Measurements from ENCODE around the gene ASPHD2. TPM values are rescaled to one million over a fixed set of nuclear protein-coding genes. Genes with fewer than 3 reads are reported as not detected.
A peak's percentile ranks its signal among the peaks of the same experiment; 100 is the strongest.

Gene ASPHD2
- 2.1 TPM for total RNA-seq
- polyA plus RNA-seq = 2.9 TPM
- long read RNA-seq, donor 1 = 0 reads
- long read RNA-seq, donor 2, partial matches to known transcripts = 0 of 3 reads
- long read RNA-seq, donor 2, other reads (novel, unspliced or antisense) = 0 of 3 reads
- long read RNA-seq, donor 3 = 0 reads
- long read RNA-seq, donor 4, partial matches to known transcripts = 0 of 2 reads
- long read RNA-seq, donor 4, other reads (novel, unspliced or antisense) = 0 of 2 reads
- long read RNA-seq, donor 5, partial matches to known transcripts = 0 of 2 reads
- long read RNA-seq, donor 5, other reads (novel, unspliced or antisense) = 0 of 2 reads
- long read RNA-seq, donor 6 = 0 reads
- long read RNA-seq, donor 7, partial matches to known transcripts = 0 of 1 reads
- long read RNA-seq, donor 7, other reads (novel, unspliced or antisense) = 0 of 1 reads
- long read RNA-seq, donor 8, partial matches to known transcripts = 0 of 1 reads
- long read RNA-seq, donor 8, other reads (novel, unspliced or antisense) = 0 of 1 reads
- long read RNA-seq, donor 9 = 0 reads
- long read RNA-seq, donor 10, partial matches to known transcripts = 0 of 1 reads
- long read RNA-seq, donor 10, other reads (novel, unspliced or antisense) = 0 of 1 reads

DNA sequence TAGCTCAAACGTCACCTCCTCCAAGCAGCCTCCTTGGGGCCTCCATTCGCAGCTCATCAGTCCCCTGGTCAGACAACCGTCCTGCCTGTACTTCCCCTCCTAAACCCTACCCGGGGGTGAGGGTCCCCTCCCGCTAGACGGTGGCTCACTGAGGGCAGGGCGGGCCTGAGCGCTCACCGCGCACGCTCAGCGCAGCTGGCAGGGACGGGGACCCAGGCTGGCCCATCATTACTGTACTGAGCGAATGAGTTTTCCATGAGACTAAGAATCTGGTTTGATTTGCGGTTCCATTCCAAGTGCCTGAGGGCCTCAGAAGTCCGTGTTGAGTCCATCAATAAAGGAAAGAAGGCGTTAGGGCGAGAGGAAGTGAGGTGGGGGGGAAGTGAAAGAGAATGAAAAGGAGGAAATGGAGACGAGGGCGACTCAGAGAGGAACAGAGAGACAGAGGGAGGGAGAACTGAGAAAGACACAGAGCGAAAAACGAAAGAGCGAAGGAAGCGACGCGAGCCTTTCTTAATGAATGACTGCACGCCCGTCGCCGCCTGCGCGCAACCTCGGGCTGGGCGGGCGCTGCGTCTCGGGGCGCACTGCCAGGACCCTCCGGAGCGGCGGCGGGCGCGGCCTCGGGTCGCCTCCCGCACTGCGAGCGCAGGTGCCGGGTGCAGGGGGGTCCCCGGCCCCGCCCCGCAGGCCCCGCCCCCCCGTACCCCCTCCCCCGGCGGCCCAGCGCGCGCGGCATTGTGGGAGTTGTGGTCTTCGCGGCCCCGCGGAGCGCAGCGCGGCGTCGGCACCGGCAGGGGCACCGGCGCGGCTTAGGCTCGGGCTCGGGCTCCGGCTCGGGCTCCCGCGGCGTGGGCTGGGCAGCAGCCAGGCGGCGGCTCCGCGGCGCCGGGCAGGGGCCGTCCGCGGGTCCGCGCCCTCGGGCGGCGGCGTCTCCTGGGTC, at the start of gene ASPHD2:
ASPHD2 (plus strand) TSS at position 746 of the 943 bp plus-strand sequence. CDS start 4,356 bp downstream, outside the sequence.
- Histone ChIP-seq H3K27me3 (ENCODE audit: control insufficient read depth in 2 of 2, insufficient read depth in 1 of 2, low read length in 1 of 2) (peaks cover 7 to 27% of the 10 kb centered on the region in 2 donors), H3K4me1 (ENCODE audit: control insufficient read depth in 2 of 2, insufficient read depth in 2 of 2, low read length in 2 of 2) (peaks cover 13 to 14% of the 10 kb centered on the region in 2 donors)
- WGBS = under 1% methylated on average over 96 of the region's 96 CpGs

GRCh38 chr22:26380072-26380830, 48.8 kb upstream of the ASPHD2 start:
- Histone ChIP-seq H3K4me3 (ENCODE audit: low read length in 2 of 2) (no peak overlapping the region), H3K4me1 (ENCODE audit: control insufficient read depth in 2 of 2, insufficient read depth in 2 of 2, low read length in 2 of 2) (no peaks in the 10 kb centered on the region), H3K27ac (ENCODE audit: low read depth in 1 of 2, low read length in 1 of 2) (no peak overlapping the region), H3K27me3 (ENCODE audit: control insufficient read depth in 2 of 2, insufficient read depth in 1 of 2, low read length in 1 of 2) (peaks cover 0 to 9% of the 10 kb centered on the region in 2 donors), H3K9me3 (ENCODE audit: control insufficient read depth in 2 of 2, insufficient read depth in 1 of 2, low read length in 1 of 2) (no peaks in the 10 kb centered on the region), H3K36me3 (ENCODE audit: control insufficient read depth in 2 of 2, insufficient read depth in 2 of 2, low read length in 1 of 2) (no peaks in the 10 kb centered on the region)
- no peak for DNase-seq (ENCODE audit: low read depth in 6 of 9, low spot score in 9 of 9)
- WGBS = 73% methylated on average over 10 of the region's 10 CpGs

More for the DNA sequence above, at the start of gene ASPHD2:
- peak; percentile 66 to 91 (median 74) for DNase-seq (ENCODE audit: low read depth in 6 of 9, low spot score in 9 of 9)
- Histone ChIP-seq H3K4me3 (ENCODE audit: low read length in 2 of 2) (peak within 1 kb of the TSS; percentile 83), H3K27ac (ENCODE audit: low read depth in 1 of 2, low read length in 1 of 2) (peak within 1 kb of the TSS; percentile 93 to 98), H3K9me3 (ENCODE audit: control insufficient read depth in 2 of 2, insufficient read depth in 1 of 2, low read length in 1 of 2) (peaks cover 0 to 4% of the 10 kb centered on the region in 2 donors), H3K36me3 (ENCODE audit: control insufficient read depth in 2 of 2, insufficient read depth in 2 of 2, low read length in 1 of 2) (peaks cover 0 to 3% of the 10 kb centered on the region in 2 donors)

GRCh38 chr22:26382782-26383181, 46.3 kb upstream of the ASPHD2 start:
- Histone ChIP-seq H3K9me3 (ENCODE audit: control insufficient read depth in 2 of 2, insufficient read depth in 1 of 2, low read length in 1 of 2) (no peaks in the 10 kb centered on the region), H3K27ac (ENCODE audit: low read depth in 1 of 2, low read length in 1 of 2) (no peak overlapping the region), H3K27me3 (ENCODE audit: control insufficient read depth in 2 of 2, insufficient read depth in 1 of 2, low read length in 1 of 2) (peaks cover 0 to 4% of the 10 kb centered on the region in 2 donors), H3K36me3 (ENCODE audit: control insufficient read depth in 2 of 2, insufficient read depth in 2 of 2, low read length in 1 of 2) (no peaks in the 10 kb centered on the region), H3K4me1 (ENCODE audit: control insufficient read depth in 2 of 2, insufficient read depth in 2 of 2, low read length in 2 of 2) (no peaks in the 10 kb centered on the region), H3K4me3 (ENCODE audit: low read length in 2 of 2) (no peak overlapping the region)
- no peak for DNase-seq (ENCODE audit: low read depth in 6 of 9, low spot score in 9 of 9)
- WGBS = 90% methylated on average over 3 of the region's 3 CpGs

GRCh38 chr22:26383968-26384556, 45.0 kb upstream of the ASPHD2 start:
- DNase-seq (ENCODE audit: low read depth in 6 of 9, low spot score in 9 of 9) = no peak
- H3K9me3 ChIP-seq (ENCODE audit: control insufficient read depth in 2 of 2, insufficient read depth in 1 of 2, low read length in 1 of 2) = no peaks in the 10 kb centered on the region
- H3K27me3 ChIP-seq (ENCODE audit: control insufficient read depth in 2 of 2, insufficient read depth in 1 of 2, low read length in 1 of 2) = peaks cover 0 to 2% of the 10 kb centered on the region in 2 donors
- H3K27ac ChIP-seq (ENCODE audit: low read depth in 1 of 2, low read length in 1 of 2) = no peak overlapping the region
- no peaks in the 10 kb centered on the region for H3K4me1 ChIP-seq (ENCODE audit: control insufficient read depth in 2 of 2, insufficient read depth in 2 of 2, low read length in 2 of 2)
- H3K36me3 ChIP-seq (ENCODE audit: control insufficient read depth in 2 of 2, insufficient read depth in 2 of 2, low read length in 1 of 2) = no peaks in the 10 kb centered on the region
- 96% methylated on average over 7 of the region's 7 CpGs for WGBS
- no peak overlapping the region for H3K4me3 ChIP-seq (ENCODE audit: low read length in 2 of 2)

DNA sequence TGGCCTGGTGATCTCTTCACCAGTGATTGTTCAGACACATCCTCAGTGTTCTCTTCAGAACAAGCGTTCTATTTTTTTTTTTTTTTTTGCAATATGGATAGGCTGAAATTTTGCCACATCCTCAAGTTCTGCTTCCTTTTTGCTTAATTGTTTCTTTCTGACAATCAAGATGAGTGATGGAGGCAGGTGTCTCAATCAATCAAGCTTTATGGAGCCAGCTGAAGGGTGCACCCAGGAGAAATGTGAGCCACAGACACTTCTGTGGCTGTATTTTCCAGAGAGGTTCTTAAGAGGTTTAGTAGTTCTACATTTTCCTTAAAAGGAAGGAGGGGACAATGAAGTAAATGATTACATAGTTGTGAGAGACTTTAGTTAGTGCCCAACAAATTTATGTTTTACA, 43.9 kb upstream of the ASPHD2 start:
- Histone ChIP-seq H3K9me3 (ENCODE audit: control insufficient read depth in 2 of 2, insufficient read depth in 1 of 2, low read length in 1 of 2) (no peaks in the 10 kb centered on the region), H3K36me3 (ENCODE audit: control insufficient read depth in 2 of 2, insufficient read depth in 2 of 2, low read length in 1 of 2) (no peaks in the 10 kb centered on the region), H3K4me3 (ENCODE audit: low read length in 2 of 2) (no peak overlapping the region), H3K4me1 (ENCODE audit: control insufficient read depth in 2 of 2, insufficient read depth in 2 of 2, low read length in 2 of 2) (no peaks in the 10 kb centered on the region), H3K27ac (ENCODE audit: low read depth in 1 of 2, low read length in 1 of 2) (no peak overlapping the region), H3K27me3 (ENCODE audit: control insufficient read depth in 2 of 2, insufficient read depth in 1 of 2, low read length in 1 of 2) (no peaks in the 10 kb centered on the region)
- no peak for DNase-seq (ENCODE audit: low read depth in 6 of 9, low spot score in 9 of 9)
- 27% methylated on average over 1 of the region's 1 CpG for WGBS

- DNase-seq (ENCODE audit: low read depth in 6 of 9, low spot score in 9 of 9) = no peak
- Histone ChIP-seq H3K27ac (ENCODE audit: low read depth in 1 of 2, low read length in 1 of 2) (no peak overlapping the region), H3K9me3 (ENCODE audit: control insufficient read depth in 2 of 2, insufficient read depth in 1 of 2, low read length in 1 of 2) (no peaks in the 10 kb centered on the region), H3K36me3 (ENCODE audit: control insufficient read depth in 2 of 2, insufficient read depth in 2 of 2, low read length in 1 of 2) (no peaks in the 10 kb centered on the region), H3K4me3 (ENCODE audit: low read length in 2 of 2) (no peak overlapping the region), H3K4me1 (ENCODE audit: control insufficient read depth in 2 of 2, insufficient read depth in 2 of 2, low read length in 2 of 2) (no peaks in the 10 kb centered on the region), H3K27me3 (ENCODE audit: control insufficient read depth in 2 of 2, insufficient read depth in 1 of 2, low read length in 1 of 2) (no peaks in the 10 kb centered on the region)
- WGBS = 94% methylated on average over 3 of the region's 3 CpGs
These were observed 39.9 kb upstream of the ASPHD2 start for GRCh38 chr22:26389125-26389524.

DNA sequence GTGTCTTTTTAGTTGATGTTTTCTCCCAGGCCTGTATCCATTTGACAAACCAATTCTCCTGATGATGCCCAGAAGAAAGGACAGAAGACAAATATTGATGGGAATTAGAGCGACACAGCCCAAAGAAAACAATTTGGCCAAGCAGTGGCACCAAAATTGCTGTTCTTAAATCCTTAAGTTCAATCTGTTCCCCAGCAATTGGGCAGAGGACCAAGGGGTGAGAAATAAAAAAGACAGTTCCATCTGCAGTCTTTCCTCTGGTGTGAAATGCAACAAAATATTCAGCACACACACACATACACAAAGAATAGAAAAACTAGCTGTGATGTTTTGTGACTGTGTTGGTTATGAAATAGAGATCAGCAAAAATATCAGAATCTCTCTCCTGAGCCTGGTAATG, 38.0 kb upstream of the ASPHD2 start:
- Histone ChIP-seq H3K4me3 (ENCODE audit: low read length in 2 of 2) (no peak overlapping the region), H3K9me3 (ENCODE audit: control insufficient read depth in 2 of 2, insufficient read depth in 1 of 2, low read length in 1 of 2) (no peaks in the 10 kb centered on the region), H3K36me3 (ENCODE audit: control insufficient read depth in 2 of 2, insufficient read depth in 2 of 2, low read length in 1 of 2) (no peaks in the 10 kb centered on the region), H3K4me1 (ENCODE audit: control insufficient read depth in 2 of 2, insufficient read depth in 2 of 2, low read length in 2 of 2) (no peaks in the 10 kb centered on the region), H3K27ac (ENCODE audit: low read depth in 1 of 2, low read length in 1 of 2) (no peak overlapping the region), H3K27me3 (ENCODE audit: control insufficient read depth in 2 of 2, insufficient read depth in 1 of 2, low read length in 1 of 2) (no peaks in the 10 kb centered on the region)
- 97% methylated on average over 1 of the region's 1 CpG for WGBS
- no peak for DNase-seq (ENCODE audit: low read depth in 6 of 9, low spot score in 9 of 9)

GRCh38 chr22:26391623-26392022, 37.4 kb upstream of the ASPHD2 start:
- Histone ChIP-seq H3K27me3 (ENCODE audit: control insufficient read depth in 2 of 2, insufficient read depth in 1 of 2, low read length in 1 of 2) (no peaks in the 10 kb centered on the region), H3K36me3 (ENCODE audit: control insufficient read depth in 2 of 2, insufficient read depth in 2 of 2, low read length in 1 of 2) (no peaks in the 10 kb centered on the region), H3K4me3 (ENCODE audit: low read length in 2 of 2) (no peak overlapping the region), H3K27ac (ENCODE audit: low read depth in 1 of 2, low read length in 1 of 2) (no peak overlapping the region), H3K9me3 (ENCODE audit: control insufficient read depth in 2 of 2, insufficient read depth in 1 of 2, low read length in 1 of 2) (no peaks in the 10 kb centered on the region), H3K4me1 (ENCODE audit: control insufficient read depth in 2 of 2, insufficient read depth in 2 of 2, low read length in 2 of 2) (no peaks in the 10 kb centered on the region)
- no peak for DNase-seq (ENCODE audit: low read depth in 6 of 9, low spot score in 9 of 9)
- WGBS = 95% methylated on average over 2 of the region's 2 CpGs
